HuH-7.5 (cell line): Measurements from ENCODE around the gene ZMYND15.

ENCODE experiments used
- DNase-seq: peaks from one replicate; pipeline ENCODE4 v3.0.0; 2011; ENCODE audit warnings: low spot score

Gene ZMYND15

DNA sequence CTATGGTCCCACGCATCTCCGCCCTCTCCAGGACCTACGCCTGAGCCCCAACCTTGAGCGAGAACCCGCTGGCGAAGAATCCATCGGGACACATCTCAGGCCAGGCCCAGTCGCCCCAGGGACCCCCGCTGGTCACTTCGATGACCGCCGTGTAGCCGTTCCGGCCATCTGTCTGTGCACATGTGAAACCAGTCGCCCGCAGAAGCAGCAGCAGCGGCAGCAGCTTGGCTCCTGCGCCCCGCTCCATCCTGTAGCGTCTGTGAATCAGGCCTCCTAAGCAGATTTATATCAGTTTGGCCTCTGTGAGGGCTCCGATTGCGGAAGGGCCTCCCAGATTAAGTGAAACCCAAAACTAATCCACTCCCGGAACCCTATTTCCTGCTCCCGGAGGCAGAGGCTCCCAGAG lies 46.5 kb downstream of the ZMYND15 start, which contains the start of gene VMO1:
VMO1 (minus strand) TSS at position 259 of the 406 bp plus-strand sequence; CDS start at position 247, 12 bp downstream.
- DNase-seq = no peak

DNA sequence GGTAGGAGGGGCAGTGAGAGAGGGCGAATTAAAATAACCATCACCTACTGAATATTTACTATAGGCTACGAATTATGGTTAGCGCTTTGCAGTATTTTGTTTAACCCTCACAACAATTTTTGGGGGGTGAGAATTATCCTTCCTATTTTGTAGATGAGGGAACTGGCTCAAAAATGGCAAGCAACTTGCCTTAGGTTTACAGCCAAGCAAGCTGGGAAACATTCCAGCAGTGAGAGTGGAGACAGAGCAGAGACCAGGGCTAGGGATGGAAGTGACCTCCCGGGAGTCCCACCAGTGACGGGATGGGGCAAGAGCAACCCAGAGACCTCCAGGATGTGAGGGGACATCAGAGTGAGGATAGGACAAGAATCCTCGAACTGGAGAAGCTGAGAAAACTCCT lies 46.9 kb downstream of the ZMYND15 start:
- DNase-seq = no peak

DNA sequence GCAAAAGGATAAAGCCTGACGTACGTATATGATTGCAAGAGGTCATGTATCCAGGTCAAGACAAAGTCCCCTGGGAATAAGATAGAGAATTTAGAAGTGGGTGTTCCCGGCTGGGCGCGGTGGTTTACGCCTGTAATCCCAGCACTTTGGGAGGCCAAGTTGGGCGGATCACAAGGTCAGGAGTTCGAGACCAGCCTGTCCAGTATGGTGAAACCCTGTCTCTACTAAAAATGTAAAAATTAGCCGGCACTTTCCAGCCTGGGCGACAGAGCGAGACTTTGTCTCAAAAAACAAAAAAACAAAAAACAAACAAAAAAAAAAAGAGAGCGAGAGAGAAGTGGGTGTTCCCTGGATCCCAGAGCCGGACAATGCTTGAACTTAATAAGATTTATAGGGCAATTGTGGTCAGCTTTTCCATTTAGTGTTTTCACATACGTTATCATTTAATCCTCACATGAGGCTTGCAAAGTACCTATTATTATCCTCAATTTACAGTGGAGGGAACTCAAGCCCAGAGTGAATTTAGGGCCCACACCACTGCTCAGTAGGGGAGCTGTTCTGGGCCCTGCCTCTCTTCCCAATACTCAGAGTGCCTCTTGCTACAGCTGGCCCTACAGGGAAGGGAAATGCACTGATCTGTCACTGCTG lies 48.6 kb downstream of the ZMYND15 start:
- DNase-seq = no peak

GRCh38 chr17:4788807-4789700 lies 49.4 kb downstream of the ZMYND15 start, which contains the start of gene GLTPD2:
Gene GLTPD2 (plus strand): TSS chr17:4788964. CDS start chr17:4789012, 48 bp downstream.
- DNase-seq = peak; percentile 78

DNA sequence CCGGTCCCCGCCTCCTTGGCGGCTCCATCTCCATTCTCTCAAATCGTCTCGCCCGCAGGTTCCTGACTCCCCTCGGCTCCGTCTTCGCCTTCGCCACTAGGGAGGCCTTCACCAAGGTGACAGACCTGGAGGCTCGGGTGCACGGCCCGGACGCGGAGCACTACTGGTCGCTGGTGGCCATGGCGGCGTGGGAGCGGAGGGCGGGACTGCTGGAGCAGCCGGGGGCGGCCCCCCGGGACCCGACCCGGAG lies 50.0 kb downstream of the ZMYND15 start:
- DNase-seq = no peak

DNA sequence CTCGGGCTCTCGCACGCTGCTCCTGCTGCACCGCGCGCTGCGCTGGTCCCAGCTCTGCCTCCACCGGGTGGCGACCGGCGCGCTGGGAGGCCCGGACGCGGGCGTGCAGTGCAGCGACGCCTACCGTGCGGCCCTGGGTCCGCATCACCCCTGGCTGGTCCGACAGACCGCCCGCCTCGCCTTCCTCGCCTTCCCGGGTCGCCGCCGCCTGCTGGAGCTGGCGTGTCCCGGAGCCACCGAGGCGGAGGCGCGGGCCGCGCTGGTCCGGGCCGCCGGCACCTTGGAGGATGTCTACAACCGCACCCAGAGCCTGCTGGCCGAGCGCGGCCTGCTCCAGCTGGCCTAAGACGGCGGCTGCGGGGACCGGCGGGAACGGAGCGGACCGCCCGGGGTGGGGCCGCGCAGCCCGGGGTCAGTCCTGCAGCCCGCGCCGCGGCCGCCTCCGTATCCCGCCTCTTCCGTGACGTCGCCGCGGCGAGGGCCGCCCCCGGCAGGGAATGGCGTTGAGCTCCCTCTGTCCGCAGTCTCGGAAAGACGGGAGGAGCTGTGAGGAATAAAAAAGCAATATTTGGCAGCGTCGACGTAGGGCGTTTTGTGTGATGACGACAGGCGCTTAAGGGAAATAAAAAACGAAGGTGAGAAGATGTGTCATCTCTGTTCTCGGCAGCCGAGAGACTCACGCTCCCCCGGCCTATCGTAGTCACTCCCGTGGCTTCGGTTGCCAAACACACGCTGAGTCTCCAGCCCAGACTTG lies 50.5 kb downstream of the ZMYND15 start:
- peak; percentile 83 for DNase-seq

GRCh38 chr17:4790705-4791088 lies 51.1 kb downstream of the ZMYND15 start:
- no peak for DNase-seq

DNA sequence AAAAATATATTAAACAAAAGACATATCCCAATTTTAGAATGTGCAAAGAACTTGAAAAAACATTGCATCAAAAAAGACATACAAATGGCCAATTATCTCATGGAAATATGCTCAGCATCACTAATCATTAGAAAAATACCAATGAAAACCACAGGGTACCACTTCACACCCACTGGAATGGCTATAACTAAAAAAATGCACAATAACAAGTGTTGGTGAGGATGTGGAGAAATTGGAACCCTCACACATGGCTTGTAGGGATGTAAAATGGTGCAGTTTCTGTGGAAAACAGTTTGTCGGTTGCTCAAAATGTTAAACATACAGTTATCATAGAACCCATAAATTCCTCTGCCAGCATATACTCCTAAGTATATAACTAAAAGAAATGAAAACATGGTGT lies 55.5 kb downstream of the ZMYND15 start:
- no peak for DNase-seq
